Activated T-cell treated with anti-CD3 and anti-CD28 coated beads, Interleukin-2, amount 50 U/mL, for 24 hours (primary cell): ENCODE results near the gene PQBP1.

Source experiments
- DNase-seq: peaks from one replicate; pipeline ENCODE4 v3.0.0-alpha.2; 2020
- H3K27ac Mint-ChIP-seq: 2 replicates; pipeline ENCODE4 v1.8.0; 2020; ENCODE audit warnings: mild to moderate bottlenecking, mixed read lengths
- H3K27me3 Mint-ChIP-seq: 2 replicates; pipeline ENCODE4 v1.8.0; 2020; ENCODE audit warnings: mixed read lengths
- H3K36me3 Mint-ChIP-seq: 2 replicates; pipeline ENCODE4 v1.8.0; 2020; ENCODE audit warnings: low read depth, mixed read lengths
- H3K4me1 Mint-ChIP-seq: 2 replicates; pipeline ENCODE4 v1.8.0; 2020; ENCODE audit warnings: low read depth, mixed read lengths
- H3K4me3 Mint-ChIP-seq: 2 replicates; pipeline ENCODE4 v1.8.0; 2020; ENCODE audit warnings: mild to moderate bottlenecking, moderate library complexity, mixed read lengths
- H3K9me3 Mint-ChIP-seq: 2 replicates; pipeline ENCODE4 v1.8.0; 2020; ENCODE audit warnings: mixed read lengths

The PQBP1 gene

DNA sequence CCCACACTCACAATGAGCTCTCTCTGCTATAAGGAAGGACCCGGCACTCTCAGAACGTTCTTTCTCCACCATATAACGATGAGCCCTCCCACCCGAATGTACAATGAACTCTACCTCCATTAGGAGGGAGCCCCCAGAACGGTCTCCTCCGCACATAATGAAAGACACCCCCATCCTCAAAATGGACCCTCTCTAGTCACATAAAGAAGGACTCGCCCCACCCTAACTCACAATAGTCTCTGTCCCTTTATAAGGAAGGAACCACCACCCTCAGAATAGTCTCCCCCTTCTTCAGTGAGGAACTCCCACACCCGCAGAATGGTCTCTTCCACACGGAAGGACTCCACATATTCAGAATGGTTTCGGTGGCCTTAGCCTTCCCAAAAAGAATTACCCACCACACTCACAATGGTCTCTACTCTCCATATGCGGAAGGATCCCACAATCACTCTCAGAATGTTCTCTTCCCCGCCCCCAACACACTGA lies 13.2 kb downstream of the PQBP1 start:
- H3K4me3 Mint-ChIP-seq = peak overlapping the region; percentile 88
- peaks cover 27% of the 10 kb centered on the region for H3K27me3 Mint-ChIP-seq
- peaks cover 44% of the 10 kb centered on the region for H3K4me1 Mint-ChIP-seq
- DNase-seq = no peak
- peaks cover 64% of the 10 kb centered on the region for H3K36me3 Mint-ChIP-seq
- no peaks in the 10 kb centered on the region for H3K9me3 Mint-ChIP-seq
- H3K27ac Mint-ChIP-seq = peak overlapping the region; percentile 94

DNA sequence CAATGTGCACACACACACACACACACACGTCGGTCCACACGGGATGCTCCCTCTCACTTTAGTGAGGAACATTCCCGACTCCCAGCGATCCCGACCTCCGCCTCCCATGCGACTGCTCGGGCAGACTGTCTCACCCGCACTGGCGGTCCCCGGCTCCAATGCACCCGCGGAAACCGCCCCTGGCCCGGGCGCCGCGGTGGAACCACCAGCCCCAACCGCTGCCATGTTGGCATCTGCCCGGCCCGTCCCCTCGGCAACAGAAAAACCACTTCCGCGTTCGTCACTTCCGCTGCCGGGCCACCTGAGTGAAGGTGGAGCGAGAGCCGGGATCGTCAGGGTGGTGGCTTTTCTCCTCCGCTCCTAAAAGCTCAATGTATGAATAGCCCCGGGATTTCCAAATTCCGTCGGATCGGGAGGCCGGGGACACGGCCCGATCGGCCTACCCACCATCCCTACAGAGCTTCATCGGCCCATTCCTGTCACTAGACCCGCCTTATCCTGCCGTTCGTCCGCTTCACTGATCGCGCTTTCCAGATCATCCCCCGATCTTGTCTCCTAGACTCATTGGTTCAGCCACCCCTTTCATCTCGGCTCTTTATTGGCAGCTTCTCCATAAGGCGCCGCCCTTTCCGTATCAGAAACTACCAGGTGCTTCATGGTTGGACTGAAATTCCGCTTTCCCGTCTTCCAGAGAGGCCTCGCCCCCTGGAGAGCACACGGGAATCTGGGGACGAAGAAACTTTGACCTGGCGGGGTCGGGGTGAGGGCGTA lies 13.9 kb downstream of the PQBP1 start, which contains the start of gene SLC35A2:
SLC35A2 (minus strand) TSS at position 235 of the 771 bp plus-strand sequence; CDS start at position 225, 10 bp downstream.
- Mint-ChIP-seq H3K27me3 (peaks cover 27% of the 10 kb centered on the region), H3K27ac (peak within 1 kb of the TSS; percentile 94), H3K9me3 (no peaks in the 10 kb centered on the region), H3K36me3 (peaks cover 65% of the 10 kb centered on the region), H3K4me3 (peak within 1 kb of the TSS; percentile 88), H3K4me1 (peaks cover 44% of the 10 kb centered on the region)
- DNase-seq = peak; percentile 91

GRCh38 chrX:48913605-48914366 lies 16.1 kb downstream of the PQBP1 start:
- peaks cover 82% of the 10 kb centered on the region for H3K36me3 Mint-ChIP-seq
- H3K27me3 Mint-ChIP-seq = peaks cover 37% of the 10 kb centered on the region
- no peak for DNase-seq
- peak overlapping the region; percentile 88 for H3K4me3 Mint-ChIP-seq
- H3K4me1 Mint-ChIP-seq = peaks cover 50% of the 10 kb centered on the region
- H3K27ac Mint-ChIP-seq = peak overlapping the region; percentile 92
- H3K9me3 Mint-ChIP-seq = no peaks in the 10 kb centered on the region

DNA sequence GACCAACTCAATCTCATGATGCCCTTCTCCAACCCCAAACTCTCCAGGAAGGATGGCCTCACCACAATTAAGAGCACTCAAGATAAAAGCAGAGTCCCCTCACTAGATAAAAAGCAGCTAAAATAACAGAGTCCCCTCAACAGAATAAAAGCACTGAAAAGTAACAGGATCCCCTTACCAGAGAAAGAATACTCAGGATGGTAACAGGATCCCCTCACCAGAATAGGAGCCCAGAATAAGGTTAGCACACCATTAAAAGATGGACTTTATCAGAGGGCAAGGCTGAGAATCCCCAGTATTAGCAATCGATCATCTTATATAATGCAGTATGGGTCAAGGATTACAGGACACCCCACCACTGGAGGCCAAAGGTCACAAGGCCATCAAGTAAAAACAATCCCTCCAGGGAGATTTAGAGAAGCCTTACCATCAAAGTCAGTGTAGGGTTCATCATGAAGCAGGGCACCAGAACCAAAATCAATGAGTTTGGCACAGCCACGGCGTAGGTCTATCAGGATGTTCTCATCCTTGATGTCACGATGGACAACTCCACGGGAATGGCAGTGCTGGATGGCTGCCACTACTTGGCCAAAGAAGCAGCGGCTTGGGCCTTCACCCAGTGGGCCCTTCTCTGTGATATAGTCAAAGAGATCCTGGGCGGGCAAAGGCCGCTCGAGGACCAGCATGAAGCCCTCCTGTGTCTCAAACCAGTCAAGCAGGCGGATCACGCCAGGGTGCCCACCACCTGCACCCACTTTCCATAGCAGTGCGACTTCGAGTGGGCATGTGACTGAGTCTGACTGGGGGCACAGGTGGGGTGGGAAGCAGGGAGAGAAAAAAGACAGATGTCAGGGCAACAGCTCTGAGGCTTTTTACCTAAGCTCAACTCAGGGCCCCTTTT lies 17.1 kb downstream of the PQBP1 start:
- no peaks in the 10 kb centered on the region for H3K9me3 Mint-ChIP-seq
- DNase-seq = no peak
- H3K4me3 Mint-ChIP-seq = peak overlapping the region; percentile 88
- peaks cover 84% of the 10 kb centered on the region for H3K36me3 Mint-ChIP-seq
- peaks cover 57% of the 10 kb centered on the region for H3K4me1 Mint-ChIP-seq
- peak overlapping the region; percentile 92 for H3K27ac Mint-ChIP-seq
- H3K27me3 Mint-ChIP-seq = peaks cover 40% of the 10 kb centered on the region

- peaks cover 25% of the 10 kb centered on the region for H3K27me3 Mint-ChIP-seq
- peak overlapping the region; percentile 92 for H3K27ac Mint-ChIP-seq
- peaks cover 66% of the 10 kb centered on the region for H3K4me1 Mint-ChIP-seq
- H3K4me3 Mint-ChIP-seq = peak overlapping the region; percentile 88
- DNase-seq = peak; percentile 93
- H3K36me3 Mint-ChIP-seq = peaks cover 90% of the 10 kb centered on the region
- no peaks in the 10 kb centered on the region for H3K9me3 Mint-ChIP-seq
Observed at GRCh38 chrX:48917139-48918001, 19.6 kb downstream of the PQBP1 start.

GRCh38 chrX:48918301-48918642 lies 20.5 kb downstream of the PQBP1 start:
- peaks cover 88% of the 10 kb centered on the region for H3K36me3 Mint-ChIP-seq

DNA sequence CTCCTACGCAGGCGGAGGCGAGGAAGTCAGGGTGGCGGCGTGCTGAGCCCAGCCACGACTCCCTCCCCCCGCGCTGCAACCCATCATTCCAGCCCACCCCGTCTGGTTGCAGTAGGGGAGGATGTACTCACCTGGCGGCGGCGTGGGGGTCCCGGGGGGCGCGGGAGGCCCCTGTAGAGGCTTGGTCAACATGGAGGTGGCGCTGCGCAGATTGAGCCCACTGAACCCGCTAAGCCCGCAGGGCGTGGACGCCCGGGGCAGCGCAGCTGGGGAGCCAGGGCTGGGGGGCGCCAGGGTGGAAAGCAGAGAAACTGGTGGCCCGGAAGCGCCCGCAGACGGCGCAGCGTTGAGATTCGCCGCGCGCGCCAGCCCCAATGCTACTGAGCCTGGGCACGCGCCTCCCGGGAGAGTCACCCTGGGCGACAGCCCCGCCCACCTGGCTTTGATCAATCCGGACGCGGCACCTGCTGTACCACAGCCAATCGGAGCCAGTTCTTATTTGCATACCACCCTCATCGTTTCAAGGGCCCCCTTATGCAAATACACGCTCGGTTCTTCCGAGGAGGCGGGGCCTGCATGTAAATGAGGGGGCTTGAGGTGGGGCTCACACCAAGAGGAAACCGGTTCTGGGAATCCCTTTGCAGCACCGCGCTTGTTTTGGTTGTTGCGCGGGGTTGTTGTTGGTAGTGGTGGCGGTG lies 21.1 kb downstream of the PQBP1 start, which contains the start of gene PIM2:
PIM2 (minus strand) TSS at position 382 of the 698 bp plus-strand sequence; CDS start at position 192, 190 bp downstream.
- Mint-ChIP-seq H3K27ac (peak within 1 kb of the TSS; percentile 92), H3K9me3 (no peaks in the 10 kb centered on the region), H3K4me1 (peaks cover 61% of the 10 kb centered on the region), H3K36me3 (peaks cover 88% of the 10 kb centered on the region), H3K4me3 (peak within 1 kb of the TSS; percentile 88), H3K27me3 (peaks cover 19% of the 10 kb centered on the region)
- DNase-seq = peak; percentile 88

More at GRCh38 chrX:48918301-48918642, 20.5 kb downstream of the PQBP1 start:
- Mint-ChIP-seq H3K27me3 (peaks cover 19% of the 10 kb centered on the region), H3K27ac (peak overlapping the region; percentile 92), H3K9me3 (no peaks in the 10 kb centered on the region), H3K4me3 (peak overlapping the region; percentile 88), H3K4me1 (peaks cover 65% of the 10 kb centered on the region)
- DNase-seq = no peak

DNA sequence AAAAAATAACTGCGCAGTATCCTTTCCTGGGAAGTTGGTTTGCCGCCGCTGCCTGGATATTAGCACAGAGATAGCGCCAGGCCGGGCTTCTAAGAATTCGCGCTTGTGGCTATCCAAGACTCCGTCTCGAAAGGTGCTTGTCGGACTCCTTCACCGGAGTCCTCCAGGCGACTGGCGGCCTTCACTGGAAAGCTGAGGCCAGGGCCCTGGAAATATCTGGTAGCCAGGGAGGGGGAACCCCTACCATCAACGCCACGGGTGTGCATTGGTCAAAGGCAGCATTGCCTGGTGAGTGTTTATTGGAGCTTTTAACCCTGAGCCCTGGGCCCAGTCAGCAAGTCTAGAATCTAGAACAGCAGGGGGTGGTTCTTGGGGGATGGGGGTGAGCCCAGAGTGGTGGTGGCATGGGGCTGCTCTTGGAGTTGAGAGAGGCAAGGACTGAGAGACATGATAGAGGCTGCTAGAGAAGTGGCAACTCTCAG lies 21.7 kb downstream of the PQBP1 start:
- Mint-ChIP-seq H3K36me3 (peaks cover 88% of the 10 kb centered on the region), H3K27ac (peak overlapping the region; percentile 92), H3K4me3 (peak overlapping the region; percentile 88), H3K27me3 (peaks cover 21% of the 10 kb centered on the region), H3K9me3 (no peaks in the 10 kb centered on the region), H3K4me1 (peaks cover 61% of the 10 kb centered on the region)
- DNase-seq = no peak

GRCh38 chrX:48919947-48920717 lies 22.4 kb downstream of the PQBP1 start:
- H3K27ac Mint-ChIP-seq = peak overlapping the region; percentile 92
- H3K4me3 Mint-ChIP-seq = peak overlapping the region; percentile 88
- H3K4me1 Mint-ChIP-seq = peaks cover 56% of the 10 kb centered on the region
- no peaks in the 10 kb centered on the region for H3K9me3 Mint-ChIP-seq
- DNase-seq = peak; percentile 51
- H3K27me3 Mint-ChIP-seq = peaks cover 21% of the 10 kb centered on the region
- H3K36me3 Mint-ChIP-seq = peaks cover 83% of the 10 kb centered on the region

- DNase-seq = no peak
- peaks cover 59% of the 10 kb centered on the region for H3K4me1 Mint-ChIP-seq
Observed at GRCh38 chrX:48920718-48921104, 23.0 kb downstream of the PQBP1 start.

GRCh38 chrX:48923771-48924170 lies 26.0 kb downstream of the PQBP1 start:
- no peaks in the 10 kb centered on the region for H3K9me3 Mint-ChIP-seq
- peak overlapping the region; percentile 75 for H3K27ac Mint-ChIP-seq
- peaks cover 65% of the 10 kb centered on the region for H3K4me1 Mint-ChIP-seq
- H3K36me3 Mint-ChIP-seq = peaks cover 81% of the 10 kb centered on the region
- DNase-seq = no peak
- peaks cover 12% of the 10 kb centered on the region for H3K27me3 Mint-ChIP-seq
- H3K4me3 Mint-ChIP-seq = no peak overlapping the region

More at GRCh38 chrX:48920718-48921104, 23.0 kb downstream of the PQBP1 start:
- H3K36me3 Mint-ChIP-seq = peaks cover 83% of the 10 kb centered on the region
- H3K9me3 Mint-ChIP-seq = no peaks in the 10 kb centered on the region
- H3K27ac Mint-ChIP-seq = peak overlapping the region; percentile 92
- peak overlapping the region; percentile 88 for H3K4me3 Mint-ChIP-seq
- H3K27me3 Mint-ChIP-seq = peaks cover 21% of the 10 kb centered on the region

- peaks cover 12% of the 10 kb centered on the region for H3K27me3 Mint-ChIP-seq
- H3K4me1 Mint-ChIP-seq = peaks cover 63% of the 10 kb centered on the region
- DNase-seq = no peak
- H3K9me3 Mint-ChIP-seq = no peaks in the 10 kb centered on the region
- peak overlapping the region; percentile 75 for H3K27ac Mint-ChIP-seq
- H3K4me3 Mint-ChIP-seq = no peak overlapping the region
- H3K36me3 Mint-ChIP-seq = peaks cover 79% of the 10 kb centered on the region
Observed at GRCh38 chrX:48924270-48924669, 26.5 kb downstream of the PQBP1 start.
